Common myeloid progenitor, CD34-positive (primary cell): ENCODE data around the gene GALNT2.

Experiments
- CTCF ChIA-PET: fragments of 350-600 bp; sonication (Branson Sonifier 250); formaldehyde crosslinking; loops from one replicate; lab custom pipeline; 2021; ENCODE audit warnings: antibody characterized with exemption; lab: Charles Lee
- POLR2A ChIA-PET: fragments of 350-600 bp; sonication (Branson Sonifier 250); formaldehyde crosslinking; loops from one replicate; lab custom pipeline; 2021; ENCODE audit warnings: antibody characterized with exemption; lab: Charles Lee
- DNase-seq, 3 donors: peaks; one replicate each; pipeline versions ENCODE4 v3.0.0 to v3.0.0-alpha.2; 2013
- H3K27ac ChIP-seq, 2 experiments: 1 replicate in 1 of 2; 2 replicates in 1 of 2; pipeline ENCODE4 v1.7.0; 2013; ENCODE audit warnings: inconsistent platforms in 2 of 2, low read length in 2 of 2, mild to moderate bottlenecking in 2 of 2, low read depth in 1 of 2, moderate library complexity in 1 of 2; ENCODE audit not compliant: severe bottlenecking in 2 of 2, insufficient read depth in 1 of 2, poor library complexity in 1 of 2
- H3K27me3 ChIP-seq, 5 experiments: replicated peaks in 2 of 5; 1 replicate in 3 of 5; 2 replicates in 2 of 5; pipeline versions ENCODE4 v1.6.1 to v1.7.0; 2013; ENCODE audit warnings: low read length in 4 of 5, mild to moderate bottlenecking in 2 of 5, moderate library complexity in 2 of 5, inconsistent platforms in 1 of 5; ENCODE audit not compliant: insufficient read depth in 5 of 5, control insufficient read depth in 4 of 5
- H3K36me3 ChIP-seq, 4 experiments: 1 replicate in 2 of 4; 2 replicates in 2 of 4; pipeline versions ENCODE4 v1.6.1 to v1.7.0; 2013; ENCODE audit warnings: low read length in 3 of 4, control low read depth in 1 of 4, mild to moderate bottlenecking in 1 of 4; ENCODE audit not compliant: control insufficient read depth in 4 of 4, insufficient read depth in 4 of 4
- H3K4me1 ChIP-seq, 4 experiments: 1 replicate in 3 of 4; 2 replicates in 1 of 4; pipeline versions ENCODE4 v1.6.1 to v1.7.1; 2013; ENCODE audit warnings: low read length in 3 of 4, mild to moderate bottlenecking in 3 of 4, control low read depth in 1 of 4, inconsistent platforms in 1 of 4, moderate library complexity in 1 of 4; ENCODE audit not compliant: control insufficient read depth in 4 of 4, insufficient read depth in 4 of 4; ENCODE audit errors: control extremely low read depth in 1 of 4
- H3K4me3 ChIP-seq, 7 experiments: 1 replicate in 4 of 7; 2 replicates in 3 of 7; pipeline versions ENCODE4 v1.5.1 to v1.7.0; 2013; ENCODE audit warnings: mild to moderate bottlenecking in 7 of 7, low read length in 6 of 7, moderate library complexity in 6 of 7, inconsistent platforms in 2 of 7, low read depth in 2 of 7, control low read depth in 1 of 7; ENCODE audit not compliant: insufficient read depth in 4 of 7, control insufficient read depth in 1 of 7; ENCODE audit errors: extremely low read depth in 1 of 7
- H3K9me3 ChIP-seq, 5 experiments: 1 replicate in 4 of 5; 2 replicates in 1 of 5; pipeline versions ENCODE4 v1.6.1 to v1.7.1; 2013; ENCODE audit warnings: low read length in 4 of 5, mild to moderate bottlenecking in 2 of 5, inconsistent platforms in 1 of 5, low read depth in 1 of 5, moderate library complexity in 1 of 5; ENCODE audit not compliant: control insufficient read depth in 4 of 5, insufficient read depth in 2 of 5; ENCODE audit errors: control extremely low read depth in 1 of 5
- WGBS: methylation state at CpG from one replicate; pipeline ENCODE4 v1.1.5; 2013; ENCODE audit not compliant: insufficient coverage; 5-methylcytosine and 5-hydroxymethylcytosine counted together

Gene GALNT2

GRCh38 chr1:230295367-230295766, 228.3 kb downstream of the GALNT2 start:
- WGBS, result 67% methylated on average over 1 of the region's 3 CpGs
- no peak overlapping the region for H3K27ac ChIP-seq
- H3K4me3 ChIP-seq, result no peak overlapping the region
- DNase-seq, result no peak
- H3K36me3 ChIP-seq, result no peaks in the 10 kb centered on the region
- no peaks in the 10 kb centered on the region for H3K9me3 ChIP-seq
- ChIA-PET CTCF (no interaction called here), POLR2A (no interaction called here)
- H3K27me3 ChIP-seq, result no peaks in the 10 kb centered on the region
- H3K4me1 ChIP-seq, result peaks cover 3 to 30% (median 25%) of the 10 kb centered on the region in 4 experiments

GRCh38 chr1:230299191-230300006, 232.4 kb downstream of the GALNT2 start:
- H3K4me1 ChIP-seq, result peaks cover 3 to 14% (median 9%) of the 10 kb centered on the region in 4 experiments
- WGBS, result 66% methylated on average over 9 of the region's 15 CpGs
- no peak overlapping the region for H3K4me3 ChIP-seq
- no peaks in the 10 kb centered on the region for H3K9me3 ChIP-seq
- H3K27ac ChIP-seq, result no peak overlapping the region
- ChIA-PET POLR2A (interaction anchor here (0.5 kb wide), 1 partner anchor 299 kb away, joined by 3 read pairs; no protein-coding TSS in a partner anchor), CTCF (no interaction called here)
- DNase-seq, result peak in 2 of 3 donors; percentile 40 to 46
- H3K27me3 ChIP-seq, result no peaks in the 10 kb centered on the region
- no peaks in the 10 kb centered on the region for H3K36me3 ChIP-seq

GRCh38 chr1:230300322-230301301, 233.6 kb downstream of the GALNT2 start:
- H3K27me3 ChIP-seq, result no peaks in the 10 kb centered on the region
- H3K4me3 ChIP-seq, result no peak overlapping the region
- CTCF ChIA-PET, result interaction anchor here (1.0 kb wide), 1 partner anchor 9 kb away, joined by 4 read pairs; no protein-coding TSS in a partner anchor
- peaks cover 0 to 7% (median 5%) of the 10 kb centered on the region in 4 experiments for H3K4me1 ChIP-seq
- no peaks in the 10 kb centered on the region for H3K9me3 ChIP-seq
- no peaks in the 10 kb centered on the region for H3K36me3 ChIP-seq
- POLR2A ChIA-PET, result no interaction called here
- no peak overlapping the region for H3K27ac ChIP-seq
- 97% methylated on average over 19 of the region's 26 CpGs for WGBS
- DNase-seq, result no peak

- DNase-seq, result no peak
- no peaks in the 10 kb centered on the region for H3K9me3 ChIP-seq
- ChIA-PET POLR2A (no interaction called here), CTCF (interaction anchor here (0.7 to 14.5 kb wide), 3 partner anchors 9 to 642 kb away, joined by 3 to 142 read pairs (median 4); no protein-coding TSS in a partner anchor)
- over 99% methylated on average over 8 of the region's 8 CpGs for WGBS
- H3K27me3 ChIP-seq, result no peaks in the 10 kb centered on the region
- H3K4me1 ChIP-seq, result peaks cover 0 to 7% (median 5%) of the 10 kb centered on the region in 4 experiments
- no peaks in the 10 kb centered on the region for H3K36me3 ChIP-seq
- H3K4me3 ChIP-seq, result no peak overlapping the region
- no peak overlapping the region for H3K27ac ChIP-seq
Observed at GRCh38 chr1:230301322-230301721, 234.3 kb downstream of the GALNT2 start.

GRCh38 chr1:230301822-230302221, 234.8 kb downstream of the GALNT2 start:
- H3K4me1 ChIP-seq, result peaks cover 0 to 7% (median 5%) of the 10 kb centered on the region in 4 experiments
- no peaks in the 10 kb centered on the region for H3K27me3 ChIP-seq
- H3K36me3 ChIP-seq, result no peaks in the 10 kb centered on the region
- no peaks in the 10 kb centered on the region for H3K9me3 ChIP-seq
- ChIA-PET CTCF (interaction anchor here (0.7 to 14.5 kb wide), 7 partner anchors 10 to 642 kb away, joined by 3 to 142 read pairs (median 5); no protein-coding TSS in a partner anchor), POLR2A (interaction anchor here (0.7 kb wide), 1 partner anchor 635 kb away, joined by 3 read pairs; no protein-coding TSS in a partner anchor)
- H3K4me3 ChIP-seq, result no peak overlapping the region
- DNase-seq, result no peak
- no peak overlapping the region for H3K27ac ChIP-seq
- 100% methylated on average over 5 of the region's 6 CpGs for WGBS

- POLR2A ChIA-PET, result interaction anchor here (0.5 kb wide), 1 partner anchor 702 kb away, joined by 4 read pairs; no protein-coding TSS in a partner anchor
- Histone ChIP-seq H3K4me1 (peaks cover 0 to 7% (median 5%) of the 10 kb centered on the region in 4 experiments), H3K36me3 (no peaks in the 10 kb centered on the region), H3K27ac (no peak overlapping the region), H3K27me3 (no peaks in the 10 kb centered on the region), H3K4me3 (no peak overlapping the region), H3K9me3 (no peaks in the 10 kb centered on the region)
- DNase-seq, result peak in 2 of 3 donors; percentile 35 to 54
- 69% methylated on average over 6 of the region's 6 CpGs for WGBS
- CTCF ChIA-PET, result interaction anchor here (0.8 to 14.5 kb wide), 8 partner anchors 11 to 644 kb away, joined by 3 to 142 read pairs (median 6); no protein-coding TSS in a partner anchor
Observed at GRCh38 chr1:230303069-230303468, 236.0 kb downstream of the GALNT2 start.
